Hepatocyte (in vitro differentiated cells): ENCODE data around the gene STX3. TPM values are rescaled to one million over a fixed set of nuclear protein-coding genes. Genes with fewer than 3 reads are reported as not detected.
"Not testable (repeated sequence)": the region's sequence is repeated elsewhere in the genome, so short reads cannot be mapped to it uniquely, and the experiment has no call there.

Experiments
- DNase-seq: peaks from one replicate; pipeline ENCODE4 v3.0.0-alpha.2; 2016; ENCODE audit warnings: low spot score
- H2AFZ ChIP-seq: fragments of 200-600 bp; sonication (generic); 2 replicates; pipeline ENCODE4 v1.6.0; 2016; ENCODE audit warnings: antibody characterized with exemption, mild to moderate bottlenecking
- H3K27ac ChIP-seq: fragments of 200-600 bp; sonication (generic); 2 replicates; pipeline ENCODE4 v1.5.1; 2016; ENCODE audit warnings: mild to moderate bottlenecking
- H3K27me3 ChIP-seq: fragments of 200-600 bp; sonication (generic); 2 replicates; pipeline ENCODE4 v1.6.1; 2016
- H3K36me3 ChIP-seq: fragments of 200-600 bp; sonication (generic); replicated peaks from 2 replicates; pipeline ENCODE4 v1.5.1; 2016; ENCODE audit warnings: low read depth; ENCODE audit not compliant: insufficient read depth
- H3K4me1 ChIP-seq: fragments of 200-600 bp; sonication (generic); 2 replicates; pipeline ENCODE4 v1.5.1; 2016; ENCODE audit warnings: mild to moderate bottlenecking, moderate library complexity; ENCODE audit not compliant: insufficient read depth
- H3K4me2 ChIP-seq: fragments of 200-600 bp; sonication (generic); 2 replicates; pipeline ENCODE4 v1.6.0; 2016
- H3K4me3 ChIP-seq: fragments of 200-600 bp; sonication (generic); 2 replicates; pipeline ENCODE4 v1.5.1; 2016; ENCODE audit warnings: mild to moderate bottlenecking
- H3K79me2 ChIP-seq: fragments of 200-600 bp; sonication (generic); 2 replicates; pipeline ENCODE4 v1.6.0; 2017; ENCODE audit warnings: mild to moderate bottlenecking
- H3K9me2 ChIP-seq: fragments of 200-600 bp; sonication (generic); replicated peaks from 2 replicates; pipeline ENCODE4 v1.6.0; 2017; ENCODE audit warnings: mild to moderate bottlenecking; ENCODE audit not compliant: insufficient read depth
- H3K9me3 ChIP-seq: fragments of 200-600 bp; sonication (generic); 2 replicates; pipeline ENCODE4 v1.5.1; 2016; ENCODE audit warnings: low read depth, mild to moderate bottlenecking
- H4K20me1 ChIP-seq: fragments of 200-600 bp; sonication (generic); 2 replicates; pipeline ENCODE4 v1.6.0; 2016; ENCODE audit warnings: mild to moderate bottlenecking; ENCODE audit not compliant: insufficient read depth, poor library complexity, severe bottlenecking
- CTCF ChIP-seq: fragments of 200-600 bp; sonication (generic); IDR thresholded peaks from 2 replicates; pipeline ENCODE4 v1.5.1; 2016; ENCODE audit warnings: antibody characterized with exemption, mild to moderate bottlenecking; ENCODE audit not compliant: poor library complexity
- EZH2 ChIP-seq: fragments of 200-600 bp; sonication (generic); IDR thresholded peaks from 2 replicates; pipeline ENCODE4 v1.6.1; 2016; ENCODE audit warnings: antibody characterized with exemption, mild to moderate bottlenecking, borderline replicate concordance
- EZH2phosphoT487 ChIP-seq: fragments of 200-600 bp; sonication (generic); IDR thresholded peaks from one replicate; pipeline ENCODE4 v1.6.1; 2018; ENCODE audit warnings: antibody characterized with exemption, mild to moderate bottlenecking, low read depth, moderate library complexity; ENCODE audit not compliant: unreplicated experiment, severe bottlenecking
- WGBS: methylation state at CpG from one replicate; pipeline ENCODE4 v1.1.6; 2016; ENCODE audit warnings: low lambda C conversion rate; ENCODE audit errors: missing lambda C conversion rate; 5-methylcytosine and 5-hydroxymethylcytosine counted together
- polyA plus RNA-seq: library from polyadenylated mRNA; unstranded; fragments of >200 nt; fragmentation: Nextera tagmentation; extraction: Ambion mirVana; gene quantifications from 2 replicates; pipeline ENCODE4 v1.2.1, GENCODE V29; 2016
- total RNA-seq: library from RNA; depleted of rRNA; stranded (reverse); fragments of >200 nt; gene quantifications from 2 replicates; pipeline ENCODE4 v1.2.3, GENCODE V29; 2014

The STX3 gene
- total and polyA plus RNA-seq, 2 experiments from 2014 or later, result 73.1 to 140 TPM

- no peak overlapping the region for H3K27ac ChIP-seq
- peaks cover 3% of the 10 kb centered on the region for H3K4me1 ChIP-seq
- H3K9me2 ChIP-seq, result no peaks in the 10 kb centered on the region
- DNase-seq, result no peak
- H3K27me3 ChIP-seq, result no peaks in the 10 kb centered on the region
- H2AFZ ChIP-seq, result no peak overlapping the region
- H3K79me2 ChIP-seq, result no peaks in the 10 kb centered on the region
- no peak overlapping the region for H3K4me2 ChIP-seq
- no peaks in the 10 kb centered on the region for H3K9me3 ChIP-seq
- no peaks in the 10 kb centered on the region for H3K36me3 ChIP-seq
- no peak for TF ChIP-seq EZH2
- no peak for TF ChIP-seq CTCF
- TF ChIP-seq EZH2phosphoT487, result no peak
- 84% methylated on average over 1 of the region's 1 CpG for WGBS
- H3K4me3 ChIP-seq, result no peak overlapping the region
- no peaks in the 10 kb centered on the region for H4K20me1 ChIP-seq
Observed at GRCh38 chr11:59815754-59816153, 60.6 kb downstream of the STX3 start.

GRCh38 chr11:59816434-59816833 lies 61.3 kb downstream of the STX3 start:
- not testable (repeated sequence) for H3K27me3 ChIP-seq, H3K79me2 ChIP-seq, DNase-seq, H3K4me3 ChIP-seq, H3K27ac ChIP-seq, H3K9me3 ChIP-seq, H3K4me2 ChIP-seq, H3K4me1 ChIP-seq, H4K20me1 ChIP-seq, H3K36me3 ChIP-seq, H2AFZ ChIP-seq, H3K9me2 ChIP-seq
- WGBS, result 81% methylated on average over 1 of the region's 1 CpG

GRCh38 chr11:59818572-59818971 lies 63.4 kb downstream of the STX3 start:
- DNase-seq, result no peak
- Histone ChIP-seq H3K79me2 (no peaks in the 10 kb centered on the region), H3K4me1 (no peaks in the 10 kb centered on the region), H3K36me3 (no peaks in the 10 kb centered on the region), H3K9me3 (no peaks in the 10 kb centered on the region), H3K4me3 (no peak overlapping the region), H4K20me1 (no peaks in the 10 kb centered on the region), H3K27ac (no peak overlapping the region), H3K9me2 (no peaks in the 10 kb centered on the region), H3K27me3 (no peaks in the 10 kb centered on the region), H2AFZ (no peak overlapping the region), H3K4me2 (no peak overlapping the region)
- 93% methylated on average over 4 of the region's 4 CpGs for WGBS
- TF ChIP-seq EZH2 (no peak), EZH2phosphoT487 (no peak)

GRCh38 chr11:59822989-59823566 lies 67.9 kb downstream of the STX3 start:
- Histone ChIP-seq H3K36me3 (no peaks in the 10 kb centered on the region), H3K9me2 (no peaks in the 10 kb centered on the region), H3K27me3 (no peaks in the 10 kb centered on the region), H3K9me3 (no peaks in the 10 kb centered on the region), H3K27ac (no peak overlapping the region), H3K4me1 (no peaks in the 10 kb centered on the region), H2AFZ (peak overlapping the region; percentile 11), H3K4me3 (no peak overlapping the region), H4K20me1 (no peaks in the 10 kb centered on the region), H3K79me2 (no peaks in the 10 kb centered on the region), H3K4me2 (no peak overlapping the region)
- DNase-seq, result peak; percentile 73
- 29% methylated on average over 9 of the region's 9 CpGs for WGBS
- no peak for TF ChIP-seq EZH2
- peak; percentile 71 for TF ChIP-seq CTCF
- TF ChIP-seq EZH2phosphoT487, result no peak
